H1 (cell line): ENCODE results near the gene TMIGD1. TPM values are rescaled to one million over a fixed set of nuclear protein-coding genes. Genes with fewer than 3 reads are reported as not detected.

Experiments
- CTCF ChIA-PET: fragments of 300-600 bp; sonication (Branson Sonifier 250); formaldehyde crosslinking; loops from one replicate; lab custom pipeline; 2021; ENCODE audit not compliant: partially characterized antibody; lab: Charles Lee
- POLR2A ChIA-PET: fragments of 300-600 bp; sonication (Branson Sonifier 250); formaldehyde crosslinking; loops from one replicate; lab custom pipeline; 2021; ENCODE audit warnings: inconsistent platforms; ENCODE audit not compliant: partially characterized antibody; lab: Charles Lee
- DNase-seq, 2 experiments: peaks; one replicate each; pipeline versions ENCODE4 v3.0.0 to v3.0.0-alpha.2; 2010 to 2022; ENCODE audit warnings: low spot score in 2 of 2, low read depth in 1 of 2, mixed read lengths in 1 of 2
- FAIRE-seq: peaks from 2 replicates; lab custom pipeline; 2011; peaks lifted over from hg19 to GRCh38; lab: Jason Lieb, UNC
- H2AFZ ChIP-seq: 2 replicates; pipeline ENCODE4 v1.8.1; 2012; ENCODE audit warnings: low read length, inconsistent platforms
- H2AK5ac ChIP-seq: 2 replicates; pipeline ENCODE4 v1.6.1; 2013; ENCODE audit warnings: low read depth, low read length
- H2BK120ac ChIP-seq: replicated peaks from 2 replicates; pipeline ENCODE3; 2013; ENCODE audit warnings: low read depth, low read length, inconsistent platforms
- H2BK12ac ChIP-seq: 2 replicates; pipeline ENCODE4 v1.6.1; 2013; ENCODE audit warnings: low read depth, low read length
- H2BK15ac ChIP-seq: 2 replicates; pipeline ENCODE4 v1.6.1; 2013; ENCODE audit warnings: low read length
- H2BK20ac ChIP-seq: 2 replicates; pipeline ENCODE4 v1.6.1; 2013; ENCODE audit warnings: low read length
- H2BK5ac ChIP-seq: 2 replicates; pipeline ENCODE4 v1.6.1; 2013; ENCODE audit warnings: low read depth, low read length
- H3K14ac ChIP-seq: 2 replicates; pipeline ENCODE4 v1.6.1; 2013; ENCODE audit warnings: inconsistent platforms; ENCODE audit not compliant: insufficient read length
- H3K18ac ChIP-seq: 2 replicates; pipeline ENCODE4 v1.6.1; 2013; ENCODE audit warnings: low read length; ENCODE audit errors: extremely low read depth
- H3K23ac ChIP-seq: 2 replicates; pipeline ENCODE4 v1.6.1; 2013; ENCODE audit warnings: inconsistent platforms; ENCODE audit not compliant: insufficient read length
- H3K23me2 ChIP-seq: 2 replicates; pipeline ENCODE4 v1.6.1; 2013; ENCODE audit warnings: low read depth, low read length
- H3K27ac ChIP-seq: 2 replicates; pipeline ENCODE4 v1.6.1; 2011; ENCODE audit warnings: low read depth, low read length, inconsistent platforms
- H3K27me3 ChIP-seq, 4 experiments: replicated peaks in 1 of 4; 1 replicate in 1 of 4; 2 replicates in 3 of 4; pipeline versions ENCODE4 v1.6.1 to v1.8.1; 2011 to 2013; ENCODE audit warnings: low read length in 3 of 4, mild to moderate bottlenecking in 3 of 4, inconsistent platforms in 2 of 4, mixed read lengths in 2 of 4, moderate library complexity in 1 of 4; ENCODE audit not compliant: control insufficient read depth in 3 of 4, insufficient read depth in 3 of 4; ENCODE audit errors: extremely low read depth in 1 of 4
- H3K36me3 ChIP-seq, 4 experiments: 2 replicates each; pipeline versions ENCODE4 v1.6.1 to v1.8.1; 2011 to 2013; ENCODE audit warnings: mild to moderate bottlenecking in 4 of 4, low read length in 3 of 4, moderate library complexity in 2 of 4, control low read depth in 1 of 4, inconsistent platforms in 1 of 4; ENCODE audit not compliant: insufficient read depth in 4 of 4, control insufficient read depth in 2 of 4
- H3K4ac ChIP-seq: replicated peaks from 2 replicates; pipeline ENCODE3; 2013; ENCODE audit warnings: low read length, low read depth, mixed read lengths, inconsistent platforms; ENCODE audit not compliant: insufficient read length
- H3K4me1 ChIP-seq, 4 experiments: replicated peaks in 1 of 4; 1 replicate in 1 of 4; 2 replicates in 3 of 4; pipeline versions ENCODE4 v1.6.1 to v1.8.1; 2011 to 2013; ENCODE audit warnings: low read length in 3 of 4, inconsistent platforms in 2 of 4, mixed read lengths in 1 of 4; ENCODE audit not compliant: insufficient read depth in 4 of 4, control insufficient read depth in 3 of 4
- H3K4me2 ChIP-seq, 2 experiments: 2 replicates each; pipeline versions ENCODE4 v1.6.1 to v1.8.1; 2011 to 2013; ENCODE audit warnings: low read depth in 2 of 2, low read length in 2 of 2, control low read depth in 1 of 2, inconsistent platforms in 1 of 2, mild to moderate bottlenecking in 1 of 2; ENCODE audit not compliant: insufficient read depth in 1 of 2
- H3K4me3 ChIP-seq, 4 experiments: fragments of 200-600, 300-600 bp in 1 of 4; sonication (generic), shearing (Covaris generic), sonication (Bioruptor Twin) in 1 of 4; 2 replicates each; pipeline versions ENCODE4 v1.5.1 to v1.8.1; 2011 to 2016; ENCODE audit warnings: low read length in 4 of 4, low read depth in 3 of 4, control low read depth in 2 of 4, inconsistent platforms in 2 of 4, mild to moderate bottlenecking in 2 of 4, mixed read lengths in 1 of 4, moderate library complexity in 1 of 4; ENCODE audit not compliant: insufficient read depth in 2 of 4; ENCODE audit errors: extremely low read depth in 1 of 4
- H3K56ac ChIP-seq: replicated peaks from 2 replicates; pipeline ENCODE3; 2013; ENCODE audit warnings: low read depth, mild to moderate bottlenecking, mixed read lengths, low read length, inconsistent platforms; ENCODE audit not compliant: insufficient read length
- H3K79me1 ChIP-seq: 2 replicates; pipeline ENCODE4 v1.6.1; 2013; ENCODE audit warnings: low read depth, low read length, control low read depth
- H3K79me2 ChIP-seq, 2 experiments: 2 replicates each; pipeline versions ENCODE4 v1.6.1 to v1.8.1; 2012 to 2013; ENCODE audit warnings: low read length in 2 of 2, mild to moderate bottlenecking in 2 of 2, inconsistent platforms in 1 of 2; ENCODE audit not compliant: insufficient read depth in 2 of 2, control insufficient read depth in 1 of 2
- H3K9ac ChIP-seq, 4 experiments: replicated peaks in 1 of 4; 1 replicate in 1 of 4; 2 replicates in 3 of 4; pipeline versions ENCODE4 v1.6.1 to v1.8.1; 2011 to 2013; ENCODE audit warnings: low read depth in 3 of 4, low read length in 3 of 4, control low read depth in 2 of 4, mild to moderate bottlenecking in 2 of 4, moderate library complexity in 2 of 4, inconsistent platforms in 1 of 4; ENCODE audit errors: extremely low read depth in 1 of 4
- H3K9me3 ChIP-seq, 2 experiments: 2 replicates each; pipeline versions ENCODE4 v1.6.1 to v1.8.1; 2012 to 2013; ENCODE audit warnings: mild to moderate bottlenecking in 2 of 2, moderate library complexity in 2 of 2, control low read depth in 1 of 2, inconsistent platforms in 1 of 2, low read depth in 1 of 2, low read length in 1 of 2, mixed read lengths in 1 of 2; ENCODE audit not compliant: insufficient read depth in 2 of 2
- H4K20me1 ChIP-seq, 2 experiments: replicated peaks in 1 of 2; 2 replicates each; pipeline versions ENCODE3 to v1.8.1; 2011 to 2013; ENCODE audit warnings: inconsistent platforms in 2 of 2, low read length in 2 of 2, mild to moderate bottlenecking in 1 of 2; ENCODE audit not compliant: insufficient read depth in 2 of 2, control insufficient read depth in 1 of 2
- H4K5ac ChIP-seq: 2 replicates; pipeline ENCODE4 v1.6.1; 2013; ENCODE audit warnings: low read length, low read depth, mixed read lengths, inconsistent platforms; ENCODE audit not compliant: insufficient read length
- H4K8ac ChIP-seq: 2 replicates; pipeline ENCODE4 v1.8.0; 2013; ENCODE audit warnings: mild to moderate bottlenecking, moderate library complexity, low read length, inconsistent platforms; ENCODE audit not compliant: insufficient read depth; ENCODE audit errors: extremely low read depth
- H4K91ac ChIP-seq: replicated peaks from 2 replicates; pipeline ENCODE3; 2013; ENCODE audit warnings: low read length, mixed read lengths, inconsistent platforms; ENCODE audit not compliant: insufficient read length
- BRCA1 ChIP-seq: IDR thresholded peaks from 2 replicates; pipeline ENCODE4 v1.6.1; 2012; ENCODE audit warnings: low read depth, low read length, improper control_type of control experiment
- CEBPB ChIP-seq: IDR thresholded peaks from 2 replicates; pipeline ENCODE4 v1.6.1; 2012; ENCODE audit warnings: low read depth, low read length
- POLR2A ChIP-seq, 2 experiments: IDR thresholded peaks; 1 replicate in 1 of 2; 2 replicates in 1 of 2; pipeline ENCODE4 v1.6.1; 2011; ENCODE audit warnings: low read depth in 2 of 2, low read length in 2 of 2, mild to moderate bottlenecking in 2 of 2; ENCODE audit errors: control extremely low read depth in 1 of 2
- POU5F1 ChIP-seq: IDR thresholded peaks from 2 replicates; pipeline ENCODE4 v1.6.1; 2011; ENCODE audit warnings: low read depth, mild to moderate bottlenecking, low read length, moderate library complexity
- RAD21 ChIP-seq, 2 experiments: IDR thresholded peaks in 1 of 2; conservative IDR thresholded peaks in 1 of 2; 2 replicates each; pipeline ENCODE4 v1.6.1; 2011; ENCODE audit warnings: low read depth in 2 of 2, low read length in 2 of 2, improper control_type of control experiment in 1 of 2, inconsistent platforms in 1 of 2, mild to moderate bottlenecking in 1 of 2, moderate library complexity in 1 of 2
- RBBP5 ChIP-seq: IDR thresholded peaks from 2 replicates; pipeline ENCODE4 v1.7.1; 2012; ENCODE audit warnings: low read depth, mild to moderate bottlenecking, inconsistent platforms, low read length, moderate library complexity, borderline replicate concordance
- RNF2 ChIP-seq: fragments of 200-900, 300-1000 bp; sonication (generic); IDR thresholded peaks from 2 replicates; pipeline ENCODE4 v1.7.1; 2016; ENCODE audit warnings: borderline replicate concordance, low read depth, mild to moderate bottlenecking, antibody characterized with exemption, low read length; ENCODE audit not compliant: poor library complexity, severe bottlenecking; ENCODE audit errors: missing control alignments
- SAP30 ChIP-seq: fragments of 300-600 bp; sonication (generic); IDR thresholded peaks from 2 replicates; pipeline ENCODE4 v1.7.1; 2012; ENCODE audit warnings: low read length, moderate library complexity, mild to moderate bottlenecking, inconsistent platforms; ENCODE audit not compliant: insufficient read depth, insufficient replicate concordance
- SIN3A ChIP-seq, 2 experiments: IDR thresholded peaks in 1 of 2; conservative IDR thresholded peaks in 1 of 2; 2 replicates each; pipeline ENCODE4 v1.6.1; 2011 to 2012; ENCODE audit warnings: low read length in 2 of 2, improper control_type of control experiment in 1 of 2, low read depth in 1 of 2, mild to moderate bottlenecking in 1 of 2
- SRF ChIP-seq: IDR thresholded peaks from 2 replicates; pipeline ENCODE4 v1.6.1; 2011; ENCODE audit warnings: mild to moderate bottlenecking, low read depth, low read length, moderate library complexity
- SUZ12 ChIP-seq: fragments of 200-600 bp; sonication (generic); IDR thresholded peaks from 2 replicates; pipeline ENCODE4 v1.6.1; 2012; ENCODE audit warnings: mild to moderate bottlenecking, inconsistent platforms, low read length, moderate library complexity, mixed read lengths
- TAF7 ChIP-seq: optimal IDR thresholded peaks from 2 replicates; pipeline ENCODE3; 2011; ENCODE audit warnings: low read depth, mild to moderate bottlenecking, inconsistent platforms, low read length, moderate library complexity, borderline replicate concordance
- TEAD4 ChIP-seq: IDR thresholded peaks from 2 replicates; pipeline ENCODE4 v1.6.1; 2012; ENCODE audit warnings: low read depth, low read length, inconsistent platforms, mixed read lengths
- WGBS, 2 experiments: shearing (Covaris generic) in 1 of 2; methylation state at CpG; one replicate each; pipeline versions ENCODE4 v1.1.6 to v1.1.7; 2013 to 2015; ENCODE audit warnings: low lambda C conversion rate in 2 of 2, mixed read lengths in 2 of 2, inconsistent platforms in 1 of 2, low coverage in 1 of 2, missing lambda C conversion rate in 1 of 2; ENCODE audit not compliant: insufficient replicate concordance in 2 of 2, insufficient coverage in 1 of 2, insufficient read length in 1 of 2; ENCODE audit errors: extremely low coverage in 1 of 2, missing lambda C conversion rate in 1 of 2; 5-methylcytosine and 5-hydroxymethylcytosine counted together
- polyA plus RNA-seq, 7 experiments: library from polyadenylated mRNA; depleted of rRNA in 3 of 7; stranded (reverse) in 5 of 7; unstranded in 2 of 7; fragments of >200 nt in 5 of 7; fragments of 200-250 nt in 2 of 7; gene quantifications; 1 replicate in 5 of 7; 2 replicates in 1 of 7; 4 replicates in 1 of 7; pipeline versions ENCODE4 v1.2.1 to v1.2.3, GENCODE V29; 2011 to 2013; ENCODE audit warnings: missing spikeins in 2 of 7, mixed read lengths in 2 of 7
- total RNA-seq: library from RNA; stranded (reverse); fragmentation: NEBNext Ultra II Directional; extraction: Animal tissue kit (Norgen Biotek cat#: 25700); gene quantifications from 2 replicates; pipeline ENCODE4 v1.2.1, GENCODE V29; 2021

The TMIGD1 gene
- total and polyA plus RNA-seq, 2 of the 8 experiments (the other 6 are each of a cell fraction or from before 2014, with no cell fraction given), result not detected

DNA sequence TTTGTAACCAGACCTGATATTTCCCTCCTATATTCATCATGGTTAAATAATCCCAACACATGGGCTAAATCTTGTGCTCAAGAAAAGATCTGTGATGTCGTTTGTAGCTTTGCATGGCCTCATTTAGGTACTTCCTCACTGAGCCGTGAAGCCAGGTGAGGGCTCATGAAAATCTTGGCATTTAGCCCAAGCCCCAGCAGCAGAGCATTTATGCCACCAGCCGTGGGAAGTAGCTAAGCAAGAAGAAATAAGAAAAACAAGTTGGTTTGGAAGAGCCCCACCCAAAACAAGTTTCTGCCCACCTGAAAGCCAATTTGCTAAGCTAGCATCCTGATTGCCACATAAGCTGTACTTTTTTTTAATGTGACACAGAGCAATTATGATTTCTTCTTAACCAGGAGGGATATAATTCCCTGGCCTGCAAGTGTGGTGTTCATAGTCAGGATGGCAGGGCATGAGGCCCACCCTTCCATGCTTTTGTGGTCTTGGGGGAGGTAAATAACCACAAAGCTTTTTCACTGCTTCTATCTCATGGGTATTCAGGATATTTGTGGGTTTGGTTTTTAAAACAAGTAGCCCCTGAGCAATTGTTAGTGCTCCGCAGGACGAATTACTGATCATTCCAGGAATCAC lies 10.5 kb downstream of the TMIGD1 start:
- Histone ChIP-seq H3K56ac (no peak overlapping the region), H3K36me3 (no peaks in the 10 kb centered on the region), H3K4ac (no peak overlapping the region), H4K5ac (no peak overlapping the region), H2AFZ (no peak overlapping the region), H3K79me2 (no peaks in the 10 kb centered on the region), H4K91ac (no peak overlapping the region), H3K23ac (no peak overlapping the region), H3K4me1 (no peaks in the 10 kb centered on the region), H2AK5ac (no peak overlapping the region), H3K9ac (no peak overlapping the region), H4K8ac (no peak overlapping the region), H3K79me1 (no peaks in the 10 kb centered on the region), H3K18ac (no peak overlapping the region), H4K20me1 (no peaks in the 10 kb centered on the region), H2BK5ac (no peak overlapping the region), H2BK120ac (no peak overlapping the region), H3K23me2 (no peaks in the 10 kb centered on the region), H3K27ac (no peak overlapping the region), H2BK12ac (no peak overlapping the region), H3K4me2 (no peak overlapping the region), H2BK15ac (no peak overlapping the region), H3K27me3 (no peaks in the 10 kb centered on the region), H2BK20ac (no peak overlapping the region), H3K4me3 (no peak overlapping the region), H3K9me3 (no peaks in the 10 kb centered on the region), H3K14ac (no peak overlapping the region)
- DNase-seq (no peak), FAIRE-seq (no peak)
- ChIA-PET POLR2A (no interaction called here), CTCF (interaction anchor here (0.6 to 2.3 kb wide), 3 partner anchors 12 to 219 kb away, joined by 3 to 17 read pairs (median 3); no protein-coding TSS in a partner anchor)
- 81% methylated on average over 5 of the region's 5 CpGs; no CpG with 5 or more reads in 1 of the 2 experiments for WGBS, 2 experiments
- TF ChIP-seq SRF (no peak), SUZ12 (no peak), POLR2A (IDR thresholded peaks at IDR 0.05; ENCODE audit: control extremely low read depth in 1 of 2, low read depth in 2 of 2, low read length in 2 of 2) (no peak), TAF7 (no peak), TEAD4 (no peak), RNF2 (no peak), RAD21 (IDR thresholded peaks at IDR 0.05 in 1 of 2, conservative IDR thresholded peaks at IDR 0.05 in 1 of 2; ENCODE audit: low read depth in 2 of 2, low read length in 2 of 2) (no peak), CEBPB (no peak), SAP30 (no peak), BRCA1 (no peak), POU5F1 (no peak), RBBP5 (no peak), SIN3A (conservative IDR thresholded peaks at IDR 0.05 in 1 of 2, IDR thresholded peaks at IDR 0.05 in 1 of 2; ENCODE audit: low read depth in 1 of 2, low read length in 2 of 2) (no peak)
